Psoas muscle (tissue), 8 donors: Measurements from ENCODE around the gene UNC45A. TPM values are rescaled to one million over a fixed set of nuclear protein-coding genes. Genes with fewer than 3 reads are reported as not detected.

Experiments
- ATAC-seq, 4 donors: fragments of 200-7000 bp; cut with Tn5 transposase; one replicate each; pipeline ENCODE4 v1.9.1; 2020; ENCODE audit warnings: moderate library complexity in 3 of 4, mild to moderate bottlenecking in 2 of 4
- DNase-seq, 2 donors: peaks; one replicate each; pipeline ENCODE4 v3.0.0-alpha.2; 2020
- H3K27ac ChIP-seq: fragments of 200-600 bp; one replicate; pipeline ENCODE4 v1.8.0; 2022
- H3K27me3 ChIP-seq, 3 donors: fragments of 200-600 bp in 1 of 3; one replicate each; pipeline versions ENCODE4 v1.6.1 to v1.8.0; 2013 to 2022; ENCODE audit warnings: low read length in 2 of 3, mild to moderate bottlenecking in 2 of 3, moderate library complexity in 1 of 3; ENCODE audit not compliant: insufficient read depth in 3 of 3
- H3K36me3 ChIP-seq, 2 donors: fragments of 200-600 bp in 1 of 2; one replicate each; pipeline versions ENCODE4 v1.6.1 to v1.8.0; 2013 to 2022; ENCODE audit warnings: low read depth in 1 of 2, mild to moderate bottlenecking in 1 of 2, moderate library complexity in 1 of 2; ENCODE audit not compliant: insufficient read depth in 1 of 2
- H3K4me1 ChIP-seq: fragments of 200-600 bp; one replicate; pipeline ENCODE4 v1.8.0; 2022
- H3K4me3 ChIP-seq: fragments of 200-600 bp; one replicate; pipeline ENCODE4 v1.8.0; 2022; ENCODE audit warnings: mild to moderate bottlenecking
- H3K9me3 ChIP-seq: fragments of 200-600 bp; one replicate; pipeline ENCODE4 v1.8.0; 2022
- WGBS, 3 donors: extraction: QIAGEN DNeasy Blood & Tissue Kit; methylation state at CpG; one replicate each; pipeline versions ENCODE4 v1.1.6 to v1.1.7; 2013; 5-methylcytosine and 5-hydroxymethylcytosine counted together
- intact Hi-C, 2 donors: fragments of 100-400 bp; cut with DNase I; formaldehyde crosslinking; loops; one replicate each; pipeline versions ENCODE4 v1.11.0 to v1.14.2; 2022
- polyA plus RNA-seq, 3 donors: library from polyadenylated mRNA; stranded (reverse); fragments of 200-250 nt; gene quantifications; one replicate each; pipeline ENCODE4 v1.2.3, GENCODE V29; 2013
- total RNA-seq, 4 donors: library from RNA; stranded (reverse); fragmentation: NEBNext Ultra II Directional in 2 of 4; extraction: Animal tissue kit (Norgen Biotek cat#: 25700) in 2 of 4; gene quantifications; one replicate each; pipeline versions ENCODE4 v1.2.1 to v1.2.4, GENCODE V29; 2021 to 2023
- TF ChIP-seq, protein P1 (sequence below): fragments of 200-600 bp; IDR thresholded peaks from one replicate; pipeline ENCODE4 v1.8.0; 2022; ENCODE audit warnings: antibody characterized with exemption
- donor health status: healthy with polysubstance abuse.
- donor health status: DM: no; HTN: no; CAD: no; lungs with moderate emphysema.
- donor health status: Bipolar disorder and iron deficiency.
- donor health status: healthy.
- donor health status: DM: yes; HTN: yes; CAD: no.
- donor health status: DM: no; HTN: no; CAD: no.
- donor health status: DM: no; HTN: no; CAD: no.
- donor health status: DM: yes; HTN: yes; CAD: no.

UNC45A gene
- total and polyA plus RNA-seq, 7 donors: 9.2 to 17.5 (median 12.0) TPM

GRCh38 chr15:90916461-90916860, 18.6 kb upstream of the UNC45A start:
- no peaks in the 10 kb centered on the region for H3K9me3 ChIP-seq
- no peaks in the 10 kb centered on the region for H3K27me3 ChIP-seq
- H3K4me1 ChIP-seq: peaks cover 23% of the 10 kb centered on the region
- H3K4me3 ChIP-seq: peak overlapping the region; percentile 36
- intact Hi-C loops: no loop called here
- no peak for DNase-seq
- H3K36me3 ChIP-seq: peaks cover 14 to 99% of the 10 kb centered on the region in 2 donors
- peak in 1 of 4 donors; percentile 13 for ATAC-seq
- 80 to 89% (median 86%) methylated on average over 11 of the region's 11 CpGs for WGBS, 3 donors
- peak overlapping the region; percentile 87 for H3K27ac ChIP-seq
- TF ChIP-seq, protein P1, sequence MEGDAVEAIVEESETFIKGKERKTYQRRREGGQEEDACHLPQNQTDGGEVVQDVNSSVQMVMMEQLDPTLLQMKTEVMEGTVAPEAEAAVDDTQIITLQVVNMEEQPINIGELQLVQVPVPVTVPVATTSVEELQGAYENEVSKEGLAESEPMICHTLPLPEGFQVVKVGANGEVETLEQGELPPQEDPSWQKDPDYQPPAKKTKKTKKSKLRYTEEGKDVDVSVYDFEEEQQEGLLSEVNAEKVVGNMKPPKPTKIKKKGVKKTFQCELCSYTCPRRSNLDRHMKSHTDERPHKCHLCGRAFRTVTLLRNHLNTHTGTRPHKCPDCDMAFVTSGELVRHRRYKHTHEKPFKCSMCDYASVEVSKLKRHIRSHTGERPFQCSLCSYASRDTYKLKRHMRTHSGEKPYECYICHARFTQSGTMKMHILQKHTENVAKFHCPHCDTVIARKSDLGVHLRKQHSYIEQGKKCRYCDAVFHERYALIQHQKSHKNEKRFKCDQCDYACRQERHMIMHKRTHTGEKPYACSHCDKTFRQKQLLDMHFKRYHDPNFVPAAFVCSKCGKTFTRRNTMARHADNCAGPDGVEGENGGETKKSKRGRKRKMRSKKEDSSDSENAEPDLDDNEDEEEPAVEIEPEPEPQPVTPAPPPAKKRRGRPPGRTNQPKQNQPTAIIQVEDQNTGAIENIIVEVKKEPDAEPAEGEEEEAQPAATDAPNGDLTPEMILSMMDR: no peak

DNA sequence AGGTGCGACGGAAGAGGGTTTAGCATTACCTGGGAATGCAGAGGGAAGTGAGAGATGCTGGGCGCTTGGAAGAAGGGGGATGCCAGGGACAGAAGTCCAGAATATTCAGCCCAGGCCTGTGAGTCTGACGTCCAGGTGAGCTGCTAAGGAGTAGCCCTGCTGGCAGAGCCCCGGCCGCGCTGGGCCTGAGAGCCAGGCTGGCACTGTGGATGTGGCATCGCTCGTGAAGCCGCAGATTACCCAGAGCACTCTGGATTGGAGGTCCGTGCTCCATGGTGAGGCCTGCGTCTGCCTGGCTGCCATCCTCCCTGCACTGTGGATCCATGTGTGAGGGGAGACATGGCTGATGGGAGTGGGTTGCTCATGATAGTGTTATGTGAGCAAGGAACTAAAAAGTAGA, 17.5 kb upstream of the UNC45A start:
- H3K36me3 ChIP-seq: peaks cover 13 to 97% of the 10 kb centered on the region in 2 donors
- peaks cover 23% of the 10 kb centered on the region for H3K4me1 ChIP-seq
- no peak overlapping the region for H3K4me3 ChIP-seq
- ATAC-seq (no peak), DNase-seq (peak in 1 of 2 donors; percentile 39)
- TF ChIP-seq, protein P1: no peak
- H3K9me3 ChIP-seq: no peaks in the 10 kb centered on the region
- intact Hi-C loops: no loop called here
- H3K27me3 ChIP-seq: no peaks in the 10 kb centered on the region
- peak overlapping the region; percentile 87 for H3K27ac ChIP-seq
- WGBS, 3 donors: 91 to 96% (median 92%) methylated on average over 12 of the region's 12 CpGs

DNA sequence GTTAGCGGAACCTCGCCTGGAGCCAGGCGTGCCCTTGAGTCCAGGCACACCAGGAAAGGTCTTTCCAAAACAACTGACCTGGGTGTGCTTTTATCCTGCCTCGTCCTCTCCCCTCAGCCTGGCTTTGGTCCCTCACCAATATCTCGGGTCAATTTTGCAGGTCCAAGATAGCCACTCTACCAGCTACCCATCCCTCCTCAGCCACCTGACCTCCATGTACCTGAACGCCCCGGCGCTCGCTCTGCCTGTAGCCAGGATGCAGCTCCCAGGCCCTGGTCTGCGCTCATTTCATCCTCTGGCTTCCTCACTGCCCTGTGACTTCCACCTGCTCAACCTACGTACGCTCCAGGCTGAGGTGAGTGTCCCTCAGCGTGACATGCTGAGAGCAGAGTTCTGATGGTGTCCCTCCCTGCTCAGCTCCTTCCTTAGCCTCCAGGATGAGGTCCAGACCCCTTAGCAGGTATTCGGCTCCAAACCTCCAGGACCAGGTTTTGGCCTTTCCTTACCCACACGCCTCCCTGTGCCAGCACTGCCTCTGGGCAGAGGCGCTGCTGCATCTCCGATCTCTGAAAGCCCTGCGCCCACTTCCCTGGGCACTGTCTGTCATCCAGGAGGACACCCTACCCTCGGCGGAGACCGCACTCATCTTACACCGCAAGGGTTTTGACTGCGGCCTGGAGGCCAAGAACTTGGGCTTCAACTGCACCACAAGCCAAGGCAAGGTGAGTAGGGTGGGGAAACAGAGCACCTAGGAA, 16.9 kb upstream of the UNC45A start:
- TF ChIP-seq, protein P1: no peak
- no peaks in the 10 kb centered on the region for H3K9me3 ChIP-seq
- DNase-seq: peak in 1 of 2 donors; percentile 28
- H3K27ac ChIP-seq: no peak overlapping the region
- H3K27me3 ChIP-seq: no peaks in the 10 kb centered on the region
- 90 to 95% (median 91%) methylated on average over 23 of the region's 23 CpGs for WGBS, 3 donors
- ATAC-seq: no peak
- H3K36me3 ChIP-seq: peaks cover 7 to 92% of the 10 kb centered on the region in 2 donors
- intact Hi-C loops: no loop called here
- H3K4me1 ChIP-seq: peaks cover 23% of the 10 kb centered on the region
- no peak overlapping the region for H3K4me3 ChIP-seq

- Histone ChIP-seq H3K36me3 (peaks cover 7 to 89% of the 10 kb centered on the region in 2 donors), H3K9me3 (no peaks in the 10 kb centered on the region), H3K27ac (no peak overlapping the region), H3K4me1 (peaks cover 23% of the 10 kb centered on the region), H3K27me3 (no peaks in the 10 kb centered on the region), H3K4me3 (no peak overlapping the region)
- ATAC-seq: no peak
- intact Hi-C loops: no loop called here
- DNase-seq: peak in 1 of 2 donors; percentile 42
- WGBS, 3 donors: 87 to 93% (median 89%) methylated on average over 6 of the region's 6 CpGs
- TF ChIP-seq, protein P1: no peak
Measured at GRCh38 chr15:90918835-90919234, 16.2 kb upstream of the UNC45A start.
